COLO668 (cell line): ENCODE data around the gene BRINP1.
A peak's percentile ranks its signal among the peaks of the same experiment; 100 is the strongest.
"Not testable (repeated sequence)": the region's sequence is repeated elsewhere in the genome, so short reads cannot be mapped to it uniquely, and the experiment has no call there.

ENCODE experiments used
- DNase-seq: peaks from one replicate; lab custom pipeline; 2025; ENCODE audit not compliant: unreplicated experiment; lab: John Stamatoyannopoulos, UW

Gene BRINP1

DNA sequence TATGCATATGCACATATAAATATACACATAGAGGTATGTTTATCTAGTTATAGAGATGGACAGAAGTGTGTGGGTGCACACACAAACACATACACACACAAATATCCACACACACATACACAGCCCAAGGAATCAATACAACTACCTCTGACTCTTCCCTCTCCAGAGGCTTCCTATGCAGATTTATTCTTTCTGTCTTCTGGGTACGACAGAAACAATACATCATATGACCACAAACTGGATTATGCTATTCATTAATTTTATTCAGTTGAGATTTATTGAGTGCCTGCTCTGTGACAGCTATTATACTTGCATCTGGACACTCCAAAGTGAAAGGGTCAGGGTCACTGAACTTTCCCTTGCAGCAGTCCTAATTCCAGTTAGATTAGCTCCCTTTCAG is 155.8 kb downstream of the BRINP1 start:
- no peak for DNase-seq

DNA sequence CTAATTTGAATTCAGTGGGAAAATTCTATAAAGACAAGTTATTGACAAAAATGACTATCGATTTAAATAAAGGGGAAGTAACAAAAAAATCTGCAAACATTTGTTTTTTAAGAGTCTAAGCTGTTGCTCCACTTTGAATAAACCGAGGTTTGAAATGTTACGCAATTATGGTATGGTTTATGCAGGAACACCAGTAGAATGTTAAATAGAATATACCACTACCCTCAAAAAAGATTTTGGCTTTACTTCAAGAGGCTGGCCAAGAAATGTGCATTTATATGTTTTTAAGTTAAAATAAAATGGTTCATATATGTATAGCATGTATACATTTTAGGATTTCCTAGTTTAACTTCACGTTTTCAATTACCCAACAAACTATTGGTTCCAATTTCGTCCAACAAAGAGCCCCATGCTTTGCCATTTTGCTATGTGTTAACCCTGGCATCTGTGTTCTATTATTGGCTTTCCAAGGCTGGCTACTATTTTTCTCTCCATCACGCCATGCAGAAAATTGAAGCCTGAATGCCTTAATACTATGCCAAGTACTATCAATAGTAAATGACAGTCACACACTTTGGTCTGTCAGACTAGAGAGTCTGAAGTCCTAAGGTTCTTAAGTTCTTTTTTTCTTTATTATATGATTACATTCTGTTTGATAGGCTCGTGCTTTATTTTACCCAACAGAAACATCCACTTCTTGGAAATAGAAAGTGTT is 171.2 kb downstream of the BRINP1 start:
- DNase-seq = no peak

DNA sequence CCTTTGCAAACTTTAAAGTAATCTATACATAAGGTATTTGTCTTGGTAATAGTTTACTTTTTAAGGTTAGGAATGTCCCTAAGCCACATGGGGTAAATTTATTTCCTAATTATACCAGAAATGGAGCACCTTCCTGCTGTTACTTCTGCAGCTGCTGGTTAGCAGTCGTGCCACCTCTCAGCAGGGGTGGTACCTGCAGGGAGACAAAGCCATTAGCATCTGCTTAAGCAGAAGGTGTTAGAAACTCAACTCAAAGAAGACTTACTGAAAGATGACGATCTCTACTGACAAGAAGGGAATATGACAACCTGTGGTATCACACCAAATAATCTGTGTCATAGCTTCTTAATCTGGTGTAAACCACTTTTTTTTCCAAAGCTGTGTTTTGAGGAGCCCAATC is 173.7 kb downstream of the BRINP1 start:
- DNase-seq = no peak

DNA sequence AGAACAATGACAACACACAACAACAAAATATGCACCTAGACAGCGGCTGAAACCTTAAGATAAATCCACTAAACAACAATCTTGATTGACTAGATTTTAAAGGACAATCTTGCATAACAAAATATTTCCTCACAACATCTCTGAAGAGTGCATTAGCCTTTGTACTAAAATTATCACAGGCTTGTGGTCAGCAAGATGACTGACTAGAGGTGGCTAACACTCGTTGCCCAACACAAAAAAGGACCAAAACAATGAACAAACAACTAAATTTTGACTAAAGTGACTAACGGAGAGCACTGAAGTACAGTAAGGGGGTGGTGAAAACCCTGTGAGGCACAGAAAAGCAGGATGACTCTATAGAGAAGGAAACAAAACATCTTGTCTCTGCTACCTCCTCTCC is 183.9 kb downstream of the BRINP1 start:
- no peak for DNase-seq

DNA sequence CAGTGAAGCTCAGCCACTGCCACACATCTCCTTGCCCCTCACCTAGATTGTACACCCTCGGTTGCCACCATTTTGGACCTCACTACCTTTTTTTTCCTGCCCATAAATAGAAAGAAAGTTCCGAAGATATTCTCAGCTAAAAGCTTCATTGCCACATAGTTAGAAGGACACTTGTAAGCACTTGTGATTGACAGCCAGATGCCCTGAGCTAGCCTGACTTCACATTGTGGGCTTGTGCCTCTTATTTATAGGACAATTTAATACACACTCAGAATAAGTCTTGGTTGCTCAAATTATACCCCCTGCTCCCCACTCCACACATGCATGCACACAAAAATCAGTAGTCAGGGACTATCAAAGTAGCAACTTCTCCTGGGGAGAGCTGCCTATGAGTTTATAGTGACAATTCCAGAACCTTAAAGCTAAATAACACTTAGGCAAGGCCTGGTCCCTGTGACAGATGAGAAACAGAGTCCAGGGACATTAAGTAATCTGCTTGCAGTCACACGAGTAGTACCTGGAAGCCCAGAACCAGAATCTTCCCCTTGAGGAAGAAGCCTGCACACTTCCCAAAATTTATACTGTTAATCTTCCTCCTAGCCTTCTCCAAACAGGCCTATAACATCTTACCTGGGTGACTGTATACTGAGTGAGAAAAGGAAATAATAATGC is 184.8 kb downstream of the BRINP1 start:
- no peak for DNase-seq

DNA sequence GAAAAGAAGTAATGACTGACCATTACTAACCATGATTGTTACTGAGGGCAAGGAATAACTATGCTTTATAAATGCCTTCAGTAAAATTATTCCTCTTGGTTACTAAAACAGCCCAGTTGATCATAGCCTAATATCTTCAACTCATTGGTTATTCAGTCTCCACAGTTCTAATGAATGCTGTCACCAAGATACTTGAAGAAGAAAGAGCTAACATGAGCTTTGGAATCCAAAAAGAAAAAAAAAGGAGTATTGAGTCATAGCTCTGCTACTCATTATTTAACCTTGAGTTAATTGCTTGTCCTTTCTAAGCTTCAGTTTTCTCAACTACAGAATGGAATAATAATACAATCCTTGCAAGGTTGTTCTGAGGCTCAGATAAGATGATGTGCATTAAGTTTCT is 187.7 kb downstream of the BRINP1 start:
- no peak for DNase-seq

DNA sequence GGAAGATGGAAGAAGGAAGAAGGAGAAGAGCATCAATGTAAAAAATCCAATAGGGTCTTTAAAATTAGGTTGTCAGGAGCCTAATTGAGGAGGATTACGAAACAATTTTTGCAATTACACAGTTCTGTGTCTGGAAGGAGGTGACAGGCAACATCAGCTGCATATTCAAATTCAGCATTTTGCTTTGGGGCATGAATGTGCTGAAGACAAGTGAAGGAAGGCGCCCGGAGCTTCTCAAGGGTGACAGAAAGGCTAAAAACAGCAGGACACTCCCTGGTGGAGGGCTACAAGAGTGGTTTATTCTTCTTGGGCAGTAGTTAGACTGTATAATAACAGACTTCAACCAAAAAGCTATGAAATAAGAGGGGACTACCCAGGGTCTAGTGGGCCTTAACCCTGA is 188.3 kb downstream of the BRINP1 start:
- DNase-seq = no peak

DNA sequence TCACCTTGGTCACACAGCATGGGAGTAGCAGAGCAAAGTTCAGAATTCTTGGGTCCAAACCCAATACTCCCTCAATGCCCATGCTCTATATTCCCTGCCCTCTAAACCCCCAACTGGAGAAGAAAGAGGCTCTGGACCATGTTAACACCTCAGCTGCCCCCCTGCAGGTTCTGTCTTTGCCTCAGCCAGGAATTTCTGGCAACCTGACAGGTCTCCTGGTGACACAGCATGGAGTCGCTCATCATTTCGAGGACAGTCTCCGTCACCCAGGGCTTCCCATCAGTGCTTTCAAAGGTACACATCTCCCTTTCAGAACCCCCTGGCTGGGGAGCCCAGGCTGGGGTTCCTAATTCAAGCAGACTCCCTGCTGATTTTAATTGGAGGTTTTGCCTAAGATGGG is 189.5 kb downstream of the BRINP1 start:
- DNase-seq = no peak

DNA sequence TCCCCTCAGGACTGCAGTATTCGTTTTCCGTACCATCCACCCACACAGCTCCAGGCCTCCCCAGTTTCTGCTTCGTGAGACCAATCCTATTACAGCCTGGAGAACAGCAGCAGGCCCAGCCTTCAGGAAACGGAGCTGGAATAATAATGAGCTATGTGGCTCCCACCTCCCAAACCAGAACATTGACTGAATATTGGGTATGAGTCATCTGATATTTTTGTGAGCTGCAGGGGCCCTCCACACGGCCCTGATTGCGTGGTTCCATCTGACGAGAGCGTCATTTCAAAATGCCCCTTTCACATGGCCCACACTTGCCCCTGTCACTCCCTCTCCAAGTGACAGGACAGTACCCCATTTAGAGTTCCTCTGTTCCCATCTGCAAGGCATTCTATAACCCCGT is 192.0 kb downstream of the BRINP1 start:
- DNase-seq = no peak

DNA sequence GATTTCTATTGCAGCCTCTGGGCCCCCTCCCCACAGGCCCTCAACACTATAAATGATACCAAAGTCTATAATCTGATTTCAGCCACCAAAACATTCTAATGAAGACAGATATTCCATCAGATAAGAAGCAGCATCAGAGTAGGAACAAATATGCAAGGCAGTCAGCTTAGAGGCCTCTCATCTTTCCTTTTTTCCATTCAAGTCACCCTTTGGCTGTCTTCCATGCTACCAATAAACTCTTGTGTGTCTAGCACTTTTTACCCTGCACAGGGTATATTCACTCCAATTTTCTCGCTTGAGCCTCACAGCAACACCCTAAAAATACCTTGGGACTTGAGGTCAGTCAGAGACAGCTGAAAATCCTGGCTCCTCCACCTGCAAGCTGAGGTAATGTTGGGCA is 193.7 kb downstream of the BRINP1 start:
- no peak for DNase-seq

DNA sequence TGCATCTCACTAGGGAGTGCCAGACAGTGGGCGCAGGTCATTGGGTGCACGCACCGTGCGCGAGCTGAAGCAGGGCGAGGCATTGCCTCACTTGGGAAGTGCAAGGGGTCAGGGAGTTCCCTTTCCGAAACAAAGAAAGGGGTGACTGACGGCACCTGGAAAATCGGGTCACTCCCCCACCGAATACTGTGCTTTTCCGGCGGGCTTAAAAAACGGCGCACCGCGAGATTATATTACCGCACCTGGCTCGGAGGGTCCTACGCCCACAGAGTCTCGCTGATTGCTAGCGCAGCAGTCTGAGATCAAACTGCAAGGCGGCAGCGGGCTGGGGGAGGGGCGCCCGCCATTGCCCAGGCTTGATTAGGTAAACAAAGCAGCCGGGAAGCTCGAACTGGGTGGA is 200.0 kb downstream of the BRINP1 start:
- not testable (repeated sequence) for DNase-seq

DNA sequence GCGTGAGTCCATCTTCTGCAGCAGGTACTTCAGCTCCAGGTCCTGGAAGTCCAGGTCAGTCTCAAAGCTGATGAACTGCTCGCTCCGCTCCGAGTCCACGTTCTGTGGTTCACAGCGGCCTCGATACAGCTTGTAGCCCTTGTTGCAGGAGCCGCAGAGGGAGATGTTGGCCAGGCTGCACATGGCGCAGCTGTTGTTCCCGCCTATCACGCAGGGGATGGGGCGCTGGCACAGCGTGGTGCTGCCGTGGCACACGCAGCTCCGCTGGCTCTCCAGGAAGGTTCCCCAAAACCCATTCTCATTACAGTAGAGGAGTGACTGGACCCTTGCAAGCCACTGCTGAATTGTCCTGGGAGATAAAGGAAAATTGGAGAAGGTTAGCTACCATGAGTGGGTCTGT is 201.4 kb downstream of the BRINP1 start:
- no peak for DNase-seq

DNA sequence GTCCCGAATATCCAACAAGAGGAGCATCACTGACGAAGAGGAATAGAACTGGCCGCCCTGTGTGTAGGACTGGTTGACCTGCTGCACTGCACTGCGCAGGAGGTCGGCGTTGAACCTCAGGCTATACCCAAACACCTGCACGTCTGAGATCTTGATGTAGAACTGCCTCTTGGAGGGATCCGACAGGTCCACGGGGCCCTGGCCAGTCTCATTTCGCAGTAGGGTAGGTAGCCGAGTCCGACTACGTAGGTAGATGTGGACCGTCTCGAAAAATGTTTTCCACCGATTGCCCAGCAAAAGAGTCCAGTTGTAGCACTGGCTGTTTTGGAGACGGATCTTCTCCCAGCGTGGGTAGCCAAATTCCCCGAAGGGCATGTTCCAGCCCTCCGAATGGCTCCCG is 202.0 kb downstream of the BRINP1 start:
- DNase-seq = no peak

DNA sequence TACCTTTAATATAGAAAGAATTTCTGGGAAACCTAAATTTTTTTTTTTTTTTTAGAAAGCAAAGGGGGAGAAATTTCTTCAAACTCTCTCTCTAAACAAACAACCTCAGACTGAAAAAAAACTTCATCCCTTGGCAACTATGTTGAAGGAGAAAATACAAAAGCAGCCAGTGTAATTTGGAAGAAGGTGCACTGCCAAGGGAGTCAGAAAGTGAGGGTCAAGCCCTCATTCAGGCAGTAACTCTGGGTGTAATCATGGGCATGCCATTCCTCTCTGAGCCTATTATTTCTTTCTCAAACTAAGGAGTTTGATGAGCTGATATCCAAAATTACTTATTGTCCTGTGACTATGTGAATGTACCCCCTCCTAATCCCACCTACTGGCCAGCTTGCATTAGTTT is 203.1 kb downstream of the BRINP1 start:
- no peak for DNase-seq

DNA sequence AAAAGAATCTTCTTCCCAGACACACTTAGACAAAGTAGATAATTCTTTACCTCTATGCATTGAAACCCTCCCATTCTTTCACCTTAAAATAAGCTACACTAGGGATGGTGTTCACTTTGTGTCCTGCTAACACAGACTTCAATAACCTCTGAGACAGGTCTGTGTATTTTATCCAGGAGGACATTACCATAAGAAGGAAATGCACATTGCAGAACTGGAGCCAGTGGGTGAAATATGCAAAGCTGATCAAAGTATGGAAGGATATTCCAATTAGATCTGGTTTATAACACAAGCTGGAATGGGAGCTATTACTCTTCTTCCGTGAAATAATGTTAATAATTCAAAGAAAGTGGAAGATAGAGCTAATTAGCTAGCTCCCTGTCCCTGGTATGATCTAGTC is 204.1 kb downstream of the BRINP1 start:
- no peak for DNase-seq

DNA sequence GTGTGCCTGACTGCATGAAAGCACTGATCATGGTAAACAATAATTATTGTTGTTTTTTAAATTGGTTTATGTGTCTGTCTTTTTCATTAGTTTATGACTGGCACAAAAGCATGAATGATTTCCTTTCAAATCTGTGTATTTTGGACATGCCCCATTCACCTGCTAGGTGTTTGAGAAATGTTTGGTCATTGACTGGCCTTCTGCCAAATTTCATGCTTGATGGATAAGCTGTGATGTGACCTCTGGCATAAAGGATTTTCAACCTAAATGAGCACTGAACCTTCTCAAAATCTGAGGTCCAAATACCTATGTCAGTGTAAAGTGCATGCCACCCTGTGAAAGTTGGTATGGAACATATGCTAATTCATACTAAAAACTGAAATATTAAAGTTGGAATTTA is 204.5 kb downstream of the BRINP1 start:
- peak; percentile 48 for DNase-seq

DNA sequence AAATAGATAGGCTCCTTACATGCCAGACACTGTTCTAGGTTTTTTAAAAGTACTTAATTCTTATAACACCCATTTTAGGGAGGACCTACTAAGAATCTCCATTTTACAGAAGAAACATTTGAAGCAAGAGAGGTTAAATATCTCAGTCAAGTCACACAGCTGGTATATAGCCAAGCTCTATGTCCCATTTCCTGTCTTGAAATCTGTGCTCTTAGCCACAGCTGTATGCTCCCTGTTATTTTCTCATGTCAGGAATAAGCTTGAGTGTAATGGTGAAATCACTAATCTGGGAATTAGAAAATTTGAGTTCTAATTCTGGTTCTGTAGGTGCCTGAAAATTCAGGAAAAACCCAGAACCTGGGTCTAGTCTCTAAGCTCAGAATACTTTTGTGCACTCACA is 208.7 kb downstream of the BRINP1 start:
- DNase-seq = no peak

DNA sequence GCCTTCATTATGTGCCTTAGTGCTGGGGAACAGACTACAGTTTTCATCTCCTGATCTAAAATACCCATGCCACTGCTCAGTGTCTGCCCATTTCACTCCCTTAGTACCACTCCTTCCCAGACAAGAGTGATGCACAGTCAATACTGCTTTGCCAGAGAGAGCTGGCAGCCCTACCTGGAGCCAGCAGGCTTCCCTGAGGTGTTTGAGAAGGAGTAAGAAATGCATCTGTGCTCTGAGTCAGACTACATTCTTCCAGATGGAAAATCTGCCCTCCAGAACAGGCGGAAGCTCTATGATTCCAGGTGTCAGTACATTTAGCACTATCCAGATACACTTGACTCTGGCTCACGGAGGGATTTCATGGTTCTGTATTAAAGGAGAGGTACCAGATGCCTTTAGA is 209.8 kb downstream of the BRINP1 start:
- DNase-seq = no peak

DNA sequence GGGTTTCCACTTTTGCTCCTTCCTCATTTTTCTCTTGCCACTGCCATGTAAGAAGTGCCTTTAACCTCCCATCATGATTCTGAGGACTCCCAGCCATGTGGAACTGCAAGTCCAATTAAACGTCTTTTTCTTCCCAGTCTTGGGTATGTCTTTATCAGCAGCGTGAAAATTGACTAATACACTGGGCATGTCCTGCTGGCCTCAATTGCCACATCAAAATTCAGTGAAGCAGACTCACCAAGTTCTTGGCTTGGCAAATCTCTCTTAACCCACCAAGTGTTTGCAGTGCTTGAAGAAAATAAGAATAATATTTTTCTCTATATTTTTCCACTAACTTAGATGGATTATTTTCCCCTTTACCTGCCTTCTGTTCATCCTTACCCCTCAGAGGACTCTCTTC is 212.0 kb downstream of the BRINP1 start:
- no peak for DNase-seq

DNA sequence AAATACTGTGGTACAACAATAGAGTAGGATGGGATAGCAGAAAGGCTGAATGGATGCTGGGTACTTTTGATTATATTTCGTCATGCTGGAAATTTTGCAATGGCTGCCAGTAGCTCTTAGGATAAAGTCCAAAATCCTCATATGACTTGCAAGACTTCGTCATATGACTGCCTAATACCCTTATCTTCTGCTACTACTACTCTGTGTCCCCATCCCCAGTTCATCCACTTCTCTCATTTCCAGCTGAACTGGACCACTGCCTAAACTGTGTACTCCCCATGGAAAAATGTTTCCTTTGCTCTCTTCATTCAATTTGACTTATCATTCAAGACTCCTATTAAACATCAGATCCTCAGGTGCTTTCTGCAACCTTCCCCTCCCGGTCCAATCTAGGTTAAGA is 212.9 kb downstream of the BRINP1 start:
- no peak for DNase-seq

DNA sequence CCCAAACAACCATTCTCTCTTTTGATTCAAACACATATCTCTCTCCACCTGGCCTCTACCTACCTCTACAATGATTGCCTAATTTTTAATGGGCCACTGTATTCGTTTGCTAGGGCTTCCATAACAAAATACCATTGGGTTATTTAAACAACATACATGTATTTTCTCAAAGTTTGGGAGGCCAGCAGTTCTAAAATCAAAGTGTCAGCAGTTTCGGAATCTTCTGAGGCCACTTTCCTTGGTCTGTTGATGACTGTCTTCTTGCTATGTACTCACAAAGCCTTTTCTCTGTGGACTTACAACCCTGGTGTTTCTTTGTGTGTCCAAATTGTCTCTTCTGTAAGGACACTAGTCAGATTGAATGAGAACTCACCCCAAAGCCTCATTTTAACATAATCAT is 214.7 kb downstream of the BRINP1 start:
- no peak for DNase-seq

DNA sequence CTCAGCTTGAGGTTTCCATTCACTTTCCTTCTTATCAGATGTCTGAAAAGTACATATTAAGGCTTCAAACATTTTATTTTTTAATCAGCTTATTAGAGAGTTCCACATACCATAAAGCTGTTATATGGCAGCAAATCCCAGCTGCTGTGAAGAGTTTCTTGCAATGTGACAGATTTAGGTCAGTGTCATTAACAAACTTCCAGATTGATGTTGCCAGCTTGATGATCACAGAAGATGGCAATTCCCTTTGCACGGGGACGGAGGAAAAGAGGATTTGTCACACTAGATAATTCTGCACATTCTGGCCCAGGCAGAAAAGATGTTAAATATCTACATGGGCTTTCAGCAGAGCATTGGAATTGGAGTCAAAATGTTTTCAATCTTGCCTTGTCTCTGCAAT is 215.8 kb downstream of the BRINP1 start:
- no peak for DNase-seq

DNA sequence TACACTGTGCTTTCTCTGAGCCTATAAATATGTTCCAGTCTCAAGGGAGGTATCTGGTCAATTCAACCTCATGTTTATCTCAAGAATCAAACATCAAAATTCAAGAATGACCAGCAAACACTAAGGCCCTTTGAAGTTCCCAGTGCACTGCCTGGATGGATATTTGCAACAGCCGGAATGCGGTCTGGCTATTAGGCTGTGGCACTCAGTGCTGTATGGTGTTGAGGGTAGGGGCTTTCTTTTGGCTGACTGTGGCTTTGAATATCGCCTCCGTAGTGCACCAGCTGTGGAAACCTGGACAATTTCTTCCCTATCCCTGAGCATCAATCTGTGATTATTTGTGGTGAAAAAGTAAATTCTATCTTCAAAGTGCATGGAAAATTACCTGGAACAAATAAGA is 220.4 kb downstream of the BRINP1 start:
- no peak for DNase-seq
